DMS79 treated with DMSO at 0.1 percent for 48 hours (cell line): Measurements from ENCODE around the gene CLDN6.

Source experiments
- DNase-seq: peaks from one replicate; lab custom pipeline; 2025; lab: John Stamatoyannopoulos, UW

Gene CLDN6

DNA sequence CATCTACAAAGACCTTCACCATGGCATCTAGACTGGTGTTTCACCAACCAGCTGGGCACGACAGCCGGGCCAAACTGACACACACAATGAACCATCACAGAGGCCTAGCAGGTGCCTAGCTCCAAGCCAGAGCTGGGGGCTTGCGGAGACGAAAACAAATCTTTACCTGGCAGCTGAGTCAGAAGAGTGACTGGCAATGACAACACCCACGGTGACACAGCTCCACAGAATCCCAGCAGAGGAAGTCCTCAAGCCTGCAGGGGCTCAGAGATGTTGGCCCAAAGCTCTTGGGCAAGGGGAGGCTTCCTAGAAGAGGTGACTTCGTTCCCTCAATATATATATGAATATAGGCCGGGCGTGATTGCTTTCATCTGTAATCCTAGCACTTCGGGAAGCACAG lies 33.5 kb upstream of the CLDN6 start:
- DNase-seq: no peak

- no peak for DNase-seq
Observed at GRCh38 chr16:3051009-3051408, 33.0 kb upstream of the CLDN6 start.

DNA sequence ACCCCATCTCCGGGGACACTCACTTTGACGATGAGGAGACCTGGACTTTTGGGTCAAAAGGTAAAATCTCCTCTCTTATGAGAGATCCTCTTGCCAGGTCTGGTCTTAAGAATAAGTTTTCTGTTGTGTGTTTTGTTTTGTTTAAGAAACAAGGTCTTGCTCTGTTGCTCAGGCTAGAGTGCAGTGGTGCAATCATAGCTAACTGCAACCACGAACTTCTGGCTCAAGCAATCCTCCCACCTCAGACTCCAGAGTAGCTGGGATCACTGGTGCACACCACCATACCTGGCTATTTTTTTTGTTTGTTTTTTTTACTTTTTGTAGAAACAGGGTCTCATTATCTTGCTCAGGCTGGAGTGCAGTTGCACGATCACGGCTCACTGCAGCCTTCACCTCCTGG lies 32.5 kb upstream of the CLDN6 start:
- no peak for DNase-seq

DNA sequence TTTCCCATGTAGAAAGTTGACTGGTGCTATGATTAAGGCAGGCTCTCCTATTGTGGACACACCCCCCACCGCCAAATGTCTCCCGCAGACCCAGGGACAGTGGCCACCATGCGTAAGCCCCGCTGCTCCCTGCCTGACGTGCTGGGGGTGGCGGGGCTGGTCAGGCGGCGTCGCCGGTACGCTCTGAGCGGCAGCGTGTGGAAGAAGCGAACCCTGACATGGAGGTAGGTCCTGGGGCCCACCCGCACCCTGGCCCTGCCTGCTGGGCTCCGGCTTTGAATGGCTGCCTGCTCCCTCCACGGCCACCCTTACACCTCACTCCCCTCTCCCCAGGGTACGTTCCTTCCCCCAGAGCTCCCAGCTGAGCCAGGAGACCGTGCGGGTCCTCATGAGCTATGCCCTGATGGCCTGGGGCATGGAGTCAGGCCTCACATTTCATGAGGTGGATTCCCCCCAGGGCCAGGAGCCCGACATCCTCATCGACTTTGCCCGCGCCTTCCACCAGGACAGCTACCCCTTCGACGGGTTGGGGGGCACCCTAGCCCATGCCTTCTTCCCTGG lies 32.0 kb upstream of the CLDN6 start:
- no peak for DNase-seq

DNA sequence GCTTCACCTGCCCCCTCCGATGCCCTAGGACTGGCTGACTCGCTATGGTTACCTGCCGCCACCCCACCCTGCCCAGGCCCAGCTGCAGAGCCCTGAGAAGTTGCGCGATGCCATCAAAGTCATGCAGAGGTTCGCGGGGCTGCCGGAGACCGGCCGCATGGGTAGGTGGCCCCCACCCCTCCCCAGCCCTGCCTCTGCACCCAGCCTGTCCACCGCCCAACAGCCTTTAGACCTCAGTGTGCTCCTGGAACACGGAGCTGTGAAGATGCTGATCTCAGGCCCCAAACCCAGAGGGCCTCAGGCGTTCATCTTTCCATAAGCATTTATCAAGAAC lies 29.4 kb upstream of the CLDN6 start:
- no peak for DNase-seq

GRCh38 chr16:3046641-3047386 lies 28.8 kb upstream of the CLDN6 start:
- DNase-seq: no peak

DNA sequence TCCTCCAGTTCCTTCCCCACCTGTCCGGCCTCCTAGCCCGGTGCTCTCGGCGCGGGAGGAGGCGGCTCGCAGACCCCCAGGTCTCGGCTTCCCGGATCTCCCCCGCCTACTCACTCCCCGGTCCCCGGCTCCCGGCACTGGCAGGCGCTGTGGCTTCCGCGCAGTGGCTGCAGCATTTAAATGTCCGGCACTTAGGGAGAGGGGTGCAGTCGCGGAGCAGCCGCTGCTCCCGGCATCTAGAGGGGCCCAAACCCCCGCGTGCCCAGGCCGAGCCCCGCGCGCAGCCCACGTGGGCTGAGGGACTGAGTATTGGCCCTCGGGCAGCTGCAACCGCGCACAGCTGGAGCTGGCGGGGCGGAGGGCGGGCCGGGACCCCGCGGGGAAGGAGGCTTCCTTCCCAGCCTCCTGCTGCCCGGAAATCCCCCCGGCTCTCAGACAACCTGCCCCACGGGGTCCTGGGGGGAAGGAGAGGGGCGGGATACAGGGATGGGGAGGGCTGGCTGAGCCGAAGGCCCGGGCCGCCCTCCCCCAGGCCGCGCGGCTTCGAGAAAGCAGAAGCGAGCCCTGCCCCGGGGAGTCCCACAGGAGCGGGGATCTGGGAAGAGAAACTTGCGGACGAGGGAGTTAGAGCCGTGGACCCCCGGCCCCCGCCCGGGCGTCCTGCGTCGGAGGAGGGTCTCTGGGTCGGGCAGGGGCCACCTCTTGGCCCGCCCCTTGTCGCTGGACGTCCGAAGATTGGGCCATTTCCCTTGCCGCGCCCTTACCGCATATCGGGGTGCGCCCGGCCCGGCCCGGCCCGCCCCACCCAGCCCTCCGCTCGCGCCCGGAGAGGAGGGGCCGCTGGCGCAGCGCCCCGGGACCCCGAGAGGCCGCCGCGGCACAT lies 28.0 kb upstream of the CLDN6 start, which contains the start of gene MMP25:
Gene MMP25, plus strand, starts transcription at position 804 of the 883 bp plus-strand sequence. CDS start 357 bp downstream, outside the sequence.
- no peak for DNase-seq

DNA sequence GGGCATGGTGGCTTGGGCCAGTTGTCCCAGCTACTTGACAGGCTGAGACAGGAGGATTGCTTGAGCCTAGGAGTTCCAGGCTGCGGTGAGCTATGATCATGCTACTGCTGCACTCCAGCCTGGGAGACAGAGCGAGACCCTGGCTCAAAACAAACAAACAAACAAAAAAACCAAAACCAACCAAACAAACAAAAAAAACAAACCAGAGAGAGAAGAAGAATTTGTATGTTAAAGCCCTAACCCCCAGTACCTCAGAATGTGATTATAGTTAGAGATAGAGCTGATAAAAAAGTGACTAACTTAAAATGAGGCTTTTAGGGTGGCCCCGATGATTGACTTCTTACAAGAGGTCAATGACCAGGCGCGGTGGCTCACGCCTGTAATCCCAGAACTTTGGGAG lies 26.7 kb upstream of the CLDN6 start:
- no peak for DNase-seq

DNA sequence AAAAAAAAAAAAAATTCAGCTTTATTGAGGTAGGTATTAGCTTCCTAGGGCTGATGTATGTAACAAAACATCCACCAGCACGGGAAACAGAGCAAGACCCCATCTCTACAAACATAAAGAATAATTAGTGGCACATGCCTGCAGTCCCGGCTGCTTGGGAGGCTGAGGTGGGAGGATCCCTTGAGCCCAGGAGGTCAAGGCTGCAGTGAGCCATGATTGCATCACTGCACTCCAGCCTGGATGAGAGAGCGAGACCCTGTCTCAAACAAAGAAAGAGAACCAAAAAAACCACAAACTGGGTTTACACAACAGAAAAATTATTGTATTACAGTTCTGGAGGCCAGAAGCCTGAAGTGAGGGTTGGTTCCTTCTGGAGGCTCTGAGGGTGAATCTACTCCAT lies 24.4 kb upstream of the CLDN6 start:
- no peak for DNase-seq

DNA sequence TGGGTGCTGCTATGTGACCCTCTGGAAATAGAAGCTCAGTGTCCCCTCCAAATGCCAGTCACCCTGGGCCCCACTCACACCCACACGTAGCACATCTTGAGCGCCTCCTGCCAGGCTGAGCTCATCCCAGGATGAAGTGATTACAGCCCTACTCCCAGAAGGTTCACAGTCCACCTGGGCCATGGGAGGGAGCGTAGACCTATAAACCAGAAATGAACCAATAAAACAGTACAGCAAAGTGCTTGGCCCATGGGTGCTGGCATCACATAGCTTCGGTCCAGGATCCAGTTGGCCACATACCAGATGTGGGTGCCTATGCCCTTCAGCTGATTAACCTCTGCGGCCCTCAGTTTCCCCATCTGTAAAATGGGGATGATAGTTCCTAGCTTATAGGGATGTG lies 20.9 kb upstream of the CLDN6 start:
- DNase-seq: no peak

- peak; percentile 60 for DNase-seq
Observed at GRCh38 chr16:3038256-3038655, 20.3 kb upstream of the CLDN6 start.

- DNase-seq: no peak
Observed at GRCh38 chr16:3036726-3037315, 18.8 kb upstream of the CLDN6 start, which contains the start of gene BICDL2. Gene BICDL2, minus strand, starts transcription at chr16:3036944. Its CDS starts 1,448 bp downstream, at chr16:3035496.

- DNase-seq: no peak
Observed at GRCh38 chr16:3035972-3036725, 18.2 kb upstream of the CLDN6 start.

- no peak for DNase-seq
Observed at GRCh38 chr16:3035289-3035971, 17.4 kb upstream of the CLDN6 start.

DNA sequence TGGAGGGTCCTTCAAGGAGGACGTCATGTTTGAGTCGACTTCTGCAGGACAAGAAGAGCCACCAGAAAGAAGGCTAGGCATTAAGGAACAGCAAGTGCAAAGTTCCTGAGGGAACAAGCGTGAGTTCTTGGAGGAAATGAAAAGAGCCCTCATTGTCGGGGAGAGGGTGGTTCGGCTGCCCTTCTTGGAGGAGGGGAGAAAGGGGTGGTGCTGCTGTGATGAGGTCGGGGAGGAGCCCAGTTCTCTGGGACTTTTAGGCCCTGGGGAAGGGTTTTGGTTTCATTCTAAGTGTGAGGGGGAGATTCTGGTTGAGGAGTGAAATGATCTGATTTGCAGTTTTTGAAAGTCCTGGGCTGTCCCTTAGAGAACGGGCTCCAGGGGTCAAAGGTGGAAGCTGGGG lies 14.6 kb upstream of the CLDN6 start:
- DNase-seq: no peak

- no peak for DNase-seq
Observed at GRCh38 chr16:3030222-3031212, 12.5 kb upstream of the CLDN6 start.

GRCh38 chr16:3029491-3030221 lies 11.7 kb upstream of the CLDN6 start:
- no peak for DNase-seq

DNA sequence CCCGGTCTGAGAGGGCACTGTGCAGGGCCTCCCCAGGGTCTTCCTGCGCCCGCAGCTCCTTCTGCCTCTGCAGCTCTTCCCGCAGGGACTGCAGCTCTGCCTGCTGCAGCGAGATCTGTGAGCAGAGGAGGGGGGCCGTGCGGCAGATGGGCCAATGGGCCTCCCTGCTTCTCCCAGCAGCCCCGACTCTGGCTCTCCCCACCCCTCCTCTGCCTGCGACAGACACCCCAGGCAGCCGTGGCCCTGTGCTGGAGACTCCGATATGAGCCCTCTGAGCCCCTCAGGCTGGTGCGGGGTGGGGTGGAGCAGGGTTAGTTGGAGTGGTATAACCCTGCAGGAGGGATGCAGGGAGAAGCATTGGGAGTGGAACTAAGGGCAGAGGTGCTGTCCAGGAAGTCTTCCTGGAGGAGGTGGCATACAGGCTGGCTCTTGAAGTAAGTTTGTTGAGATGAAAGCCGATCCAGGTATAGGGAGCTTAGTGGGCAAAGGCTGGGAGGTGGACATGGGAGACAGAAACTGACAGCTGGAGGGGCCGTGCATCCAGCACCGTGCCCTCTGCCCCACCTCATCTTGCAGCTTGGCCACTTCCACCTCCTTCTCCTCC lies 10.8 kb upstream of the CLDN6 start:
- no peak for DNase-seq
